Aorta (tissue), 5 donors: ENCODE measurements around the gene USH2A. TPM values are rescaled to one million over a fixed set of nuclear protein-coding genes. Genes with fewer than 3 reads are reported as not detected.

Source experiments
- ATAC-seq: fragments of 200-7000 bp; cut with Tn5 transposase; one replicate; pipeline ENCODE4 v1.9.1; 2022; ENCODE audit warnings: moderate library complexity; ENCODE audit not compliant: low FRiP score
- DNase-seq, 2 donors: peaks; one replicate each; pipeline ENCODE4 v3.0.0-alpha.2; 2020
- H3K27ac ChIP-seq, 2 donors: one replicate each; pipeline ENCODE4 v1.5.1; 2013; ENCODE audit warnings: low read length in 2 of 2, mild to moderate bottlenecking in 2 of 2, moderate library complexity in 2 of 2, control low read depth in 1 of 2, inconsistent platforms in 1 of 2, low read depth in 1 of 2
- H3K27me3 ChIP-seq, 2 donors: one replicate each; pipeline ENCODE4 v1.6.1; 2013; ENCODE audit warnings: control low read depth in 1 of 2, low read length in 1 of 2, mild to moderate bottlenecking in 1 of 2, moderate library complexity in 1 of 2; ENCODE audit not compliant: insufficient read depth in 2 of 2, control insufficient read depth in 1 of 2
- H3K36me3 ChIP-seq, 2 donors: one replicate each; pipeline ENCODE4 v1.6.1; 2013; ENCODE audit warnings: control low read depth in 1 of 2, low read length in 1 of 2, mild to moderate bottlenecking in 1 of 2; ENCODE audit not compliant: insufficient read depth in 2 of 2, control insufficient read depth in 1 of 2
- H3K4me1 ChIP-seq, 2 donors: one replicate each; pipeline ENCODE4 v1.6.1; 2013; ENCODE audit warnings: low read length in 2 of 2, control low read depth in 1 of 2, mild to moderate bottlenecking in 1 of 2, moderate library complexity in 1 of 2; ENCODE audit not compliant: insufficient read depth in 2 of 2, control insufficient read depth in 1 of 2
- H3K4me3 ChIP-seq, 2 donors: one replicate each; pipeline ENCODE4 v1.5.1; 2013; ENCODE audit warnings: low read length in 2 of 2, control low read depth in 1 of 2, mild to moderate bottlenecking in 1 of 2
- H3K9me3 ChIP-seq: one replicate; pipeline ENCODE4 v1.6.1; 2013; ENCODE audit warnings: mild to moderate bottlenecking, low read length; ENCODE audit not compliant: control insufficient read depth
- WGBS, 2 donors: extraction: QIAGEN DNeasy Blood & Tissue Kit; methylation state at CpG; one replicate each; pipeline ENCODE4 v1.1.7; 2013; 5-methylcytosine and 5-hydroxymethylcytosine counted together
- intact Hi-C, 2 donors: fragments of 100-400 bp; cut with DNase I; formaldehyde crosslinking; loops; one replicate each; pipeline versions ENCODE4 v1.14.2 to v1.15.0; 2022
- polyA plus RNA-seq, 2 donors: library from polyadenylated mRNA; stranded (reverse); fragments of 200-250 nt; gene quantifications; one replicate each; pipeline ENCODE4 v1.2.3, GENCODE V29; 2013
- total RNA-seq, 2 donors: library from RNA; stranded (reverse); fragmentation: NEBNext Ultra II Directional; extraction: Animal tissue kit (Norgen Biotek cat#: 25700); gene quantifications; one replicate each; pipeline ENCODE4 v1.2.1, GENCODE V29; 2021
- donor health status: healthy with polysubstance abuse.
- donor health status: Bipolar disorder and iron deficiency.
- donor health status: DM: no; HTN: no; CAD: no.
- donor health status: DM: no; HTN: no; CAD: no.
- donor health status: DM: yes; HTN: yes; CAD: no.

Gene USH2A
- total and polyA plus RNA-seq, 4 donors: 0.13 TPM; not detected in 3

DNA sequence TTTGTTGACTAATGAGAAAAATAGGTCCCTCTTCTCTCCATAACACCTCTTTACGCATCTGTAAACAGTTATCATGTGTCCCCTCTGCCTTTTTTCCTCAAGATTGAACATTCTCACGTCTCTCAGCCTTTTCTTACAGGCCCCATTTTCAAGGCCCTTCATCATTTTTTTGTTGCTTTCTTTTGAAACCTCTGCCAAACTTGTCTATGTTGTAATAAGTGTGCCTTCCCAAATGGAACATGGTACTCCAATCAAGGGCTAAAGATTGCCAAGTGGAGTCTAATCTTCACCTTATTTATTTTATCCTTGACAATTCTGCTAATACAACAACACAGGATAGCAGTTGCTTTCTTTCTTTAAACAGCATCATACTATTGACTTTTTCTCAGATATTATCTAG, 280.3 kb downstream of the USH2A start:
- ATAC-seq: no peak
- no peaks in the 10 kb centered on the region for H3K9me3 ChIP-seq
- 71 to 77% methylated on average over 2 of the region's 2 CpGs for WGBS, 2 donors
- no peaks in the 10 kb centered on the region for H3K36me3 ChIP-seq
- no peak for DNase-seq
- no peak overlapping the region for H3K4me3 ChIP-seq
- H3K27me3 ChIP-seq: no peaks in the 10 kb centered on the region
- H3K4me1 ChIP-seq: no peaks in the 10 kb centered on the region
- intact Hi-C loops: no loop called here
- no peak overlapping the region for H3K27ac ChIP-seq

DNA sequence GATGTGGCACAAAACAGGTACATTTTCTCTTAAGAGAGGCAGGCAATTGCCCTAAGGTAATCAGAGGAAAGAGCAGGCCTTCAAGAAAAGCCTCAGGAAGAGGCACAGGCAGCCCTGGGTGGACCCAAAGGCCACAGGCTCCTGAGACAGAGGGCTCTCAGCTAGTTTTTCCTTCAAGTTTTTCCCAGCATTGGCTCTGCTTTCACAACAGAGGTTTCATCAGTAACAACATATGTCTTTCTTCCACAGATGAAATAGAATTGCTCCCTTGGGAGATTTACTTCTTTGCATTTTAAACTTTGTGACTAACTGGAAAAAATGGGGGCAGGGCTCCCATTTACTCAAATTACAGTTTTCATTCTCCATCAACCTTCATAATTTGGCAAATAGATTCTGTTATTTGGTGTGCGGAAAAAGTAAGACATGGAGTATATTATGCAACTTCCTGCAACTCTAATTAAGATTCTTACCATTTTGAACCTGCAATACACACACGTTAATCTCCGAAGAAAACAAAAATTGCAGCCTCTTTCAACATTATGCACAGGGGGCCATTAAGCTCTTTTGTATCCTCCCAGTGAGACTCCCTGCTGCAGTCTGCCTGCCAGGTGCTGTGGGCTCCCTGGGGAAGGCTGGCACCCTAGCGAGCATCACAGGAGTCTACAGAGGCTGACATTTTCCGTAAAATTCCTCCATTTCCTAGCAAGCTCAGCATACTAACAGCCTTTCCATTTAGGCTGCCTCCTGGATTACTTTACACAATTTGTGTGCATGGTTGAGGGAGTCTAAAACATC, 282.3 kb downstream of the USH2A start:
- Histone ChIP-seq H3K27me3 (no peaks in the 10 kb centered on the region), H3K27ac (no peak overlapping the region), H3K4me3 (no peak overlapping the region), H3K4me1 (no peaks in the 10 kb centered on the region), H3K36me3 (no peaks in the 10 kb centered on the region), H3K9me3 (no peaks in the 10 kb centered on the region)
- no peak for DNase-seq
- 57 to 62% methylated on average over 5 of the region's 5 CpGs for WGBS, 2 donors
- intact Hi-C loops: no loop called here
- ATAC-seq: no peak

DNA sequence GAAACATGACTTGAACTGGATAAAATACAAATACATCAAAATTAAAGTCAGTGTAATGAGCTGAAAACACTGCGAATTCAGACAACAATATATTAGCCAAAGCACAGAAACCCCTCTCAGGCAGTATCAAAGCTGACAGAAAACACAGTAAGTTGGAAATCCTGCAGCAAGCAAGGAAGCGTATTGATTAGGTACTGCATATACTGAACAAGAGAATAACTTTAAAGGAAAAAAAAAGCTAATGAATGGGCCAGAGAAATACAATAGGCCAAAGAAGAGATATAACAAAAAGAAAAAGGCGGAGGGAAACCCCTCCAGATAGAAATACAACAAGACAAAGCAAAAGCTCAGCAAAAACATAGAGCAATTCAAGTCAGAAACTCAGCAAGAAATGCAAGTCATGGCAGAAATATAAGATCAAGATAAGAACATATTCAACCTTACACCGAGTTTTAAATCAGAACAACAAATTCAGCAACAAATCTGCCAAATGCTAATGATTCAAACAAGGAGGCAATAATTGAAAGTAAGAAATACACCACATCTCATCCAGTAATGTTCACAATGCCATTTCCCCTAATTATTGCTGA, 299.0 kb downstream of the USH2A start:
- no peaks in the 10 kb centered on the region for H3K9me3 ChIP-seq
- H3K4me3 ChIP-seq: no peak overlapping the region
- no peaks in the 10 kb centered on the region for H3K4me1 ChIP-seq
- no peaks in the 10 kb centered on the region for H3K27me3 ChIP-seq
- ATAC-seq: no peak
- 82 to 85% methylated on average over 4 of the region's 4 CpGs for WGBS, 2 donors
- no peaks in the 10 kb centered on the region for H3K36me3 ChIP-seq
- no peak for DNase-seq
- intact Hi-C loops: no loop called here
- no peak overlapping the region for H3K27ac ChIP-seq

DNA sequence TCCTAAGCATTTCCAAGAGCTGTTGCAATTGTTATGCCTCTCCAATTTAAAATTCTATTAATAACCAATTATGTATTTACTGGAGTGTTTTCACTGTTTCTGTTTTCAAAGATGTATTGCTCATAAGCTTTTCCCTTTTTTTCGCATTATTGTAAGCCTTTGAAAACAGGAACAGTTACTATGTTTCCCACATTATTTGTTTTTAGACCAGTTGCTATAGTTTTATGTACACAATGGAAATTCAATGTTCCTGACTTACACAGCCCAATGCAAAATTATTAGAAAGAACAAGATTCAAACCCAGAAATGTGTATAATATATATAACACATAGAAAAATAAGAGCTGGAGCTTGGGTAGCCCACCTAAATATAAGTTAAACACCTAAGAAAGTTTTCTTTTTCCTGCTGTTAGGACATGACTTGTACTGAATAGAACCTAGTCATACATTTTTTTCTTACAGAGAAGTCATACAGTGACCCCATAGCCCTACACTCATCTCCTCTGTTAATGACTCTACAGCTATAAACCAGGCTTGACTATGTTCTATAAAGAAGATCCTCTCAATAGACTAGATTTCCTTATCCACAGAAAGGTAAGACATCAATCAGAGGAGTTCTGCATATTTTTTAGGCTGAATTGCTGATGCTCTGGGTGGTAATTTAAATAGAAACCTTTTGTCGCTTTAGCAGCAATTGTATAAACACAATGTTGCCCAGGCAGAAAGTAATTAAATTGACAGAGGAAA, 299.6 kb downstream of the USH2A start:
- no peaks in the 10 kb centered on the region for H3K36me3 ChIP-seq
- no peak for ATAC-seq
- intact Hi-C loops: no loop called here
- H3K4me3 ChIP-seq: no peak overlapping the region
- H3K27me3 ChIP-seq: no peaks in the 10 kb centered on the region
- 0 to 80% methylated on average over 2 of the region's 2 CpGs for WGBS, 2 donors
- H3K27ac ChIP-seq: no peak overlapping the region
- no peaks in the 10 kb centered on the region for H3K4me1 ChIP-seq
- no peak for DNase-seq
- no peaks in the 10 kb centered on the region for H3K9me3 ChIP-seq

DNA sequence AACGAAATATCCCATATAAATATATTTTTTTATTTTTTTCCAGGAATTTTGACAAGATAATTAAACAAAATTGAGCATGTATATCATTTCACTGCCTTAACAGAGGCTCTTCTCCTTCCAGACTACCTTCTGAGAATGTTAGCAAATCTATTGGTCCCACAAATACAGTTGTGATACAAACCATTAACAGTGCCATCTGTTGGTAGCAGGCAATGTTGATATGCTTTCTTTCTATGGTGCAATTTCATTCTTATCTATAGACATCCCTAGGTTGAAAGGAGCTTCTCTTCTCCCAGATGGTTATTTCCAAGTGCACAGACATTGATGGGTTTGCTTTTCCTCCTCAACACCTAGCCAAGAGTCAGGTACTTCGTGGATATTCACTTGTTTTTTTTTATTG, 303.6 kb downstream of the USH2A start:
- H3K36me3 ChIP-seq: no peaks in the 10 kb centered on the region
- 55 to 63% methylated on average over 2 of the region's 2 CpGs for WGBS, 2 donors
- no peaks in the 10 kb centered on the region for H3K27me3 ChIP-seq
- no peaks in the 10 kb centered on the region for H3K4me1 ChIP-seq
- no peaks in the 10 kb centered on the region for H3K9me3 ChIP-seq
- H3K4me3 ChIP-seq: no peak overlapping the region
- intact Hi-C loops: no loop called here
- no peak for DNase-seq
- no peak for ATAC-seq
- no peak overlapping the region for H3K27ac ChIP-seq

DNA sequence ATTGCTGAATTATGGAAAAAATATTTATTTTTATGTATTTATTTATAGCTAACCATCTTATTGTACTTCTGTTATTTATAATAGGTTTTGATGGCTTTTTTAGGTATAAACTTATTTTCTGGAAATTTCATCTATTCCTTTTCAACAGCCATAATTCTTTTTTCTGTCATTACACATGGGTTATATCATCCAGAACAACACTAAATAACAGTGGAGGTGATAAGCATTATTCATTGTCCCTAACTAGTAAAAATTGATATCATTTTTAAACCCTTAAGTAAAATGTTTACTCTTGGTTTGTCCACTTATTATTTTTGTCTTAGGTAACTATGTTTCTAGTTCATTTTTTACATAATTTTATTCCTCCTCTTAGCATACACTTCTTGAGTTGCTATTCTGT, 309.1 kb downstream of the USH2A start:
- intact Hi-C loops: no loop called here
- ATAC-seq: no peak
- no peak overlapping the region for H3K27ac ChIP-seq

DNA sequence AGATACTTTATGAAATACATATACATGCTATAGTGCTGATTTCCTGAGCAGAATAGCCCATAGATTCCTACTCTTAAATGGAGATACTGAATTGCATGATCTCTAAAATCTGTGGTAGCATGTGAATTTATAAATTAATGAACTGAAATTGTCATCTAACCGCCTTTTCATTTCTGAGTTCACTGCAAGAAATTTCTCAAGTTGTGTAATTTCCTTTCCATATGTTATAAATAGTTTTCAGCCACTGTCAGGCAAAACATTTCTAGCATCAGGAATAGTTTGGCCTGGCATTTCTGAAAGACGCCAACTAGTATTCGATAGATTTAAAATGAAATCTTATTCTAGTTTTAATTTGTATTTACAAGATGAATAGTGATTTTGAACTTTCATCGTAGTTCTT, 310.1 kb downstream of the USH2A start:
- Histone ChIP-seq H3K4me1 (no peaks in the 10 kb centered on the region), H3K4me3 (no peak overlapping the region), H3K36me3 (no peaks in the 10 kb centered on the region), H3K27me3 (no peaks in the 10 kb centered on the region), H3K9me3 (peaks cover 1% of the 10 kb centered on the region), H3K27ac (no peak overlapping the region)
- WGBS, 2 donors: 64 to 70% methylated on average over 4 of the region's 4 CpGs
- ATAC-seq: no peak
- DNase-seq: no peak
- intact Hi-C loops: no loop called here

More for the DNA sequence above, 309.1 kb downstream of the USH2A start:
- Histone ChIP-seq H3K4me1 (no peaks in the 10 kb centered on the region), H3K27me3 (no peaks in the 10 kb centered on the region), H3K4me3 (no peak overlapping the region), H3K9me3 (peaks cover 1% of the 10 kb centered on the region), H3K36me3 (no peaks in the 10 kb centered on the region)
- DNase-seq: no peak

DNA sequence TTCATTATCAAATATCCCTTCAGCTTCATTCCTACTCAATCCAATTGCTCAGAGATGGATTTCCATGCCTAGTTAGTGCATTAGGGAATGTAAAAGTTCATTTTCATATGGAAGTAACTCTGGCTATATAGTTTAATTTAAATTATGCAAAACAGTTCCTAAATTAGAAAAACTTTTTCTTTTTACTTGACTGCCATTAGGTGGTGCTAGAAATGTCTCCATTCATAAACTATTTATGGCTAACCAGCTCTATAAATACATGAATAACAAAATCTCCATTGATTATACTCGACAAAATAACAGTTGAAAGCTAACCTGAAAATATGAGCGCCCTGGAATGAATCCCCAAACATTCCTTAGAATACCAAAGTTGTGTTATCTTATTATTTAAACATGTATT, 311.4 kb downstream of the USH2A start:
- WGBS, 2 donors: 45 to 46% methylated on average over 2 of the region's 2 CpGs
- Histone ChIP-seq H3K27ac (no peak overlapping the region), H3K9me3 (peaks cover 1% of the 10 kb centered on the region), H3K4me3 (no peak overlapping the region), H3K36me3 (no peaks in the 10 kb centered on the region), H3K27me3 (no peaks in the 10 kb centered on the region), H3K4me1 (no peaks in the 10 kb centered on the region)
- intact Hi-C loops: no loop called here
- ATAC-seq (no peak), DNase-seq (no peak)

DNA sequence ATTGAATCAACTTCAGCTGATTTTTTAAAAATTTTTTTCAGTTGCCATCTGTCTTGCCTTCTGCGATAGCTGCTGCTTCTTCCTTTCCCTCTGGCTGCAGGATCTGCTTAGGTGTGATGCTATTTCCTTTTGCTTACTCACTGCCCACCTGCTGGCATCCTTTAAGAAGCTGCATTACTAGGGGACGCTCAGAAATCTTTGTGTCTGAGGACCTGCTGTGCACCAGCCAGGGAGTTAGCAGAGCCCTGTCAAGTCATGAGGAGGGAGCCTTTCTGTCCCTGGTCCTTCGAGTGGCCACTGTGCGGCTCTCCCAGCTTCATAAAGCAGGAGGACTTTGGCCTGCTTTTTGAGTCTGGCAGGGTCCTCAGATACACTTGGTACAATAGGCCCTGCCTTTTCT, 327.8 kb downstream of the USH2A start:
- Histone ChIP-seq H3K27ac (no peak overlapping the region), H3K4me1 (no peaks in the 10 kb centered on the region), H3K9me3 (no peaks in the 10 kb centered on the region), H3K4me3 (no peak overlapping the region), H3K27me3 (no peaks in the 10 kb centered on the region), H3K36me3 (no peaks in the 10 kb centered on the region)
- ATAC-seq (no peak), DNase-seq (no peak)
- intact Hi-C loops: no loop called here
- 64 to 71% methylated on average over 4 of the region's 4 CpGs for WGBS, 2 donors
